CD4-positive, alpha-beta memory T cell (primary cell): ENCODE results near the gene ABCB1. TPM values are rescaled to one million over a fixed set of nuclear protein-coding genes. Genes with fewer than 3 reads are reported as not detected.

ENCODE experiments used
- CTCF ChIA-PET: fragments of 350-600 bp; sonication (Branson Sonifier 250); formaldehyde crosslinking; loops from one replicate; lab custom pipeline; 2021; ENCODE audit warnings: inconsistent platforms; ENCODE audit not compliant: partially characterized antibody; lab: Charles Lee
- POLR2A ChIA-PET: fragments of 350-600 bp; sonication (Branson Sonifier 250); formaldehyde crosslinking; loops from one replicate; lab custom pipeline; 2021; ENCODE audit not compliant: partially characterized antibody; lab: Charles Lee
- DNase-seq, 5 donors: peaks; one replicate each; pipeline versions ENCODE4 v3.0.0 to v3.0.0-alpha.2; 2020 to 2022; ENCODE audit warnings: mixed read lengths in 1 of 5
- H3K27ac ChIP-seq: one replicate; pipeline ENCODE4 v1.7.0; 2013; ENCODE audit warnings: low read depth, low read length
- H3K27me3 ChIP-seq: 2 replicates; pipeline ENCODE4 v1.7.0; 2013; ENCODE audit warnings: mild to moderate bottlenecking, low read length, moderate library complexity; ENCODE audit not compliant: insufficient read depth
- H3K36me3 ChIP-seq: 2 replicates; pipeline ENCODE4 v1.7.0; 2013; ENCODE audit warnings: mild to moderate bottlenecking, low read length, moderate library complexity; ENCODE audit not compliant: insufficient read depth
- H3K4me1 ChIP-seq: 2 replicates; pipeline ENCODE4 v1.7.0; 2013; ENCODE audit warnings: mild to moderate bottlenecking, low read length, moderate library complexity; ENCODE audit not compliant: insufficient read depth
- H3K4me3 ChIP-seq, 2 donors: one replicate each; pipeline ENCODE4 v1.7.0; 2013; ENCODE audit warnings: low read length in 2 of 2, mild to moderate bottlenecking in 1 of 2
- H3K9me3 ChIP-seq, 2 donors: one replicate each; pipeline ENCODE4 v1.7.0; 2013; ENCODE audit warnings: low read length in 2 of 2, control low read depth in 1 of 2; ENCODE audit not compliant: control insufficient read depth in 1 of 2
- H3K27ac Mint-ChIP-seq, 7 donors: one replicate each; pipeline ENCODE4 v1.8.0; 2020 to 2021; ENCODE audit warnings: mixed read lengths in 7 of 7, mild to moderate bottlenecking in 6 of 7, inconsistent platforms in 3 of 7, moderate library complexity in 3 of 7
- H3K27me3 Mint-ChIP-seq, 2 donors: one replicate each; pipeline ENCODE4 v1.8.0; 2020 to 2021; ENCODE audit warnings: mixed read lengths in 2 of 2
- H3K36me3 Mint-ChIP-seq, 2 donors: one replicate each; pipeline ENCODE4 v1.8.0; 2020 to 2021; ENCODE audit warnings: mixed read lengths in 2 of 2, inconsistent platforms in 1 of 2, mild to moderate bottlenecking in 1 of 2
- H3K4me1 Mint-ChIP-seq, 4 donors: one replicate each; pipeline ENCODE4 v1.8.0; 2020 to 2021; ENCODE audit warnings: mixed read lengths in 4 of 4, mild to moderate bottlenecking in 1 of 4
- H3K4me3 Mint-ChIP-seq, 8 donors: one replicate each; pipeline ENCODE4 v1.8.0; 2020 to 2021; ENCODE audit warnings: mixed read lengths in 8 of 8, mild to moderate bottlenecking in 7 of 8, moderate library complexity in 6 of 8, inconsistent platforms in 3 of 8
- H3K9me3 Mint-ChIP-seq, 8 donors: one replicate each; pipeline ENCODE4 v1.8.0; 2020 to 2021; ENCODE audit warnings: mixed read lengths in 8 of 8, mild to moderate bottlenecking in 5 of 8, inconsistent platforms in 3 of 8, moderate library complexity in 1 of 8
- intact Hi-C: fragments of 100-400 bp; cut with micrococcal nuclease; formaldehyde crosslinking; loops from one replicate; pipeline ENCODE4 v1.15.1; 2023
- polyA plus RNA-seq, 2 donors: library from polyadenylated mRNA; unstranded; fragments of 300-500 nt; fragmentation: Illumina TruSeq; gene quantifications; one replicate each; pipeline ENCODE4 v1.2.3, GENCODE V29; 2021
- total RNA-seq, 2 experiments: library from RNA; stranded (reverse); gene quantifications; one replicate each; pipeline ENCODE4 v1.2.3, GENCODE V29; 2021

ABCB1 gene
- total and polyA plus RNA-seq, 4 experiments from 2014 or later: 15.4 to 27.1 (median 23.4) TPM

- ChIA-PET POLR2A (no interaction called here), CTCF (no interaction called here)
- Histone ChIP-seq H3K27me3 (no peaks in the 10 kb centered on the region), H3K36me3 (no peaks in the 10 kb centered on the region), H3K27ac (no peak overlapping the region), H3K9me3 (no peaks in the 10 kb centered on the region), H3K4me1 (no peaks in the 10 kb centered on the region), H3K4me3 (no peak overlapping the region)
- DNase-seq: no peak
- no peak overlapping the region for H3K27ac Mint-ChIP-seq
- no peaks in the 10 kb centered on the region for H3K27me3 Mint-ChIP-seq
- no peaks in the 10 kb centered on the region for H3K4me1 Mint-ChIP-seq
- H3K9me3 Mint-ChIP-seq: peaks cover 0 to 1% (median 0%) of the 10 kb centered on the region in 8 donors
- intact Hi-C loops: no loop called here
- H3K36me3 Mint-ChIP-seq: peaks cover 6 to 10% of the 10 kb centered on the region in 2 donors
- H3K4me3 Mint-ChIP-seq: no peak overlapping the region
Observed at GRCh38 chr7:87528730-87529129, 72.0 kb downstream of the ABCB1 start.

- CTCF ChIA-PET: no interaction called here
- no peak overlapping the region for H3K27ac Mint-ChIP-seq
- intact Hi-C loops: no loop called here
Observed at GRCh38 chr7:87518735-87519134, 81.9 kb downstream of the ABCB1 start.

GRCh38 chr7:87517891-87518290, 82.8 kb downstream of the ABCB1 start:
- Histone ChIP-seq H3K27me3 (no peaks in the 10 kb centered on the region), H3K9me3 (no peaks in the 10 kb centered on the region), H3K4me3 (no peak overlapping the region), H3K27ac (no peak overlapping the region), H3K36me3 (no peaks in the 10 kb centered on the region), H3K4me1 (no peaks in the 10 kb centered on the region)
- ChIA-PET POLR2A (no interaction called here), CTCF (no interaction called here)
- H3K36me3 Mint-ChIP-seq: peaks cover 12% of the 10 kb centered on the region in 2 donors
- no peaks in the 10 kb centered on the region for H3K9me3 Mint-ChIP-seq
- H3K4me3 Mint-ChIP-seq: no peak overlapping the region
- no peaks in the 10 kb centered on the region for H3K4me1 Mint-ChIP-seq
- H3K27me3 Mint-ChIP-seq: peaks cover 4 to 8% of the 10 kb centered on the region in 2 donors
- no peak overlapping the region for H3K27ac Mint-ChIP-seq
- no peak for DNase-seq
- intact Hi-C loops: no loop called here

More at GRCh38 chr7:87518735-87519134, 81.9 kb downstream of the ABCB1 start:
- no peak for DNase-seq
- Mint-ChIP-seq H3K27me3 (peaks cover 4 to 8% of the 10 kb centered on the region in 2 donors), H3K4me3 (no peak overlapping the region), H3K36me3 (peaks cover 9 to 12% of the 10 kb centered on the region in 2 donors), H3K4me1 (no peaks in the 10 kb centered on the region), H3K9me3 (no peaks in the 10 kb centered on the region)
- POLR2A ChIA-PET: no interaction called here
- H3K4me1 ChIP-seq: no peaks in the 10 kb centered on the region
- no peaks in the 10 kb centered on the region for H3K9me3 ChIP-seq
- H3K36me3 ChIP-seq: no peaks in the 10 kb centered on the region
- H3K4me3 ChIP-seq: no peak overlapping the region
- H3K27ac ChIP-seq: no peak overlapping the region
- H3K27me3 ChIP-seq: no peaks in the 10 kb centered on the region

- no peaks in the 10 kb centered on the region for H3K4me1 Mint-ChIP-seq
- no peaks in the 10 kb centered on the region for H3K9me3 ChIP-seq
- no peak for DNase-seq
- H3K36me3 ChIP-seq: no peaks in the 10 kb centered on the region
- peaks cover 4 to 8% of the 10 kb centered on the region in 2 donors for H3K27me3 Mint-ChIP-seq
- H3K27me3 ChIP-seq: no peaks in the 10 kb centered on the region
- H3K27ac Mint-ChIP-seq: no peak overlapping the region
- H3K4me3 ChIP-seq: no peak overlapping the region
- no peak overlapping the region for H3K4me3 Mint-ChIP-seq
- intact Hi-C loops: no loop called here
- POLR2A ChIA-PET: no interaction called here
- no peaks in the 10 kb centered on the region for H3K4me1 ChIP-seq
- CTCF ChIA-PET: interaction anchor here (1.5 kb wide), 1 partner anchor 18 kb away, joined by 3 read pairs; no protein-coding TSS in a partner anchor
- H3K9me3 Mint-ChIP-seq: no peaks in the 10 kb centered on the region
- H3K36me3 Mint-ChIP-seq: peaks cover 12% of the 10 kb centered on the region in 2 donors
- H3K27ac ChIP-seq: no peak overlapping the region
Observed at GRCh38 chr7:87517136-87517815, 83.4 kb downstream of the ABCB1 start.

GRCh38 chr7:87513735-87514335, 86.8 kb downstream of the ABCB1 start:
- Mint-ChIP-seq H3K9me3 (no peaks in the 10 kb centered on the region), H3K27me3 (peaks cover 4 to 5% of the 10 kb centered on the region in 2 donors), H3K4me1 (peaks cover 0 to 2% (median 0%) of the 10 kb centered on the region in 4 donors), H3K36me3 (peaks cover 7 to 21% of the 10 kb centered on the region in 2 donors), H3K4me3 (no peak overlapping the region), H3K27ac (no peak overlapping the region)
- Histone ChIP-seq H3K4me1 (no peaks in the 10 kb centered on the region), H3K9me3 (no peaks in the 10 kb centered on the region), H3K36me3 (no peaks in the 10 kb centered on the region), H3K27me3 (no peaks in the 10 kb centered on the region), H3K4me3 (no peak overlapping the region), H3K27ac (no peak overlapping the region)
- intact Hi-C loops: no loop called here
- POLR2A ChIA-PET: no interaction called here
- CTCF ChIA-PET: no interaction called here
- no peak for DNase-seq

- DNase-seq: no peak
- H3K27me3 ChIP-seq: no peaks in the 10 kb centered on the region
- no peak overlapping the region for H3K4me3 ChIP-seq
- H3K4me1 ChIP-seq: no peaks in the 10 kb centered on the region
- H3K27ac ChIP-seq: no peak overlapping the region
- CTCF ChIA-PET: no interaction called here
- Mint-ChIP-seq H3K27me3 (peaks cover 4 to 5% of the 10 kb centered on the region in 2 donors), H3K9me3 (no peaks in the 10 kb centered on the region), H3K4me1 (peaks cover 0 to 2% (median 0%) of the 10 kb centered on the region in 4 donors), H3K27ac (no peak overlapping the region), H3K36me3 (peaks cover 11 to 20% of the 10 kb centered on the region in 2 donors), H3K4me3 (no peak overlapping the region)
- H3K9me3 ChIP-seq: no peaks in the 10 kb centered on the region
- intact Hi-C loops: no loop called here
- POLR2A ChIA-PET: no interaction called here
- no peaks in the 10 kb centered on the region for H3K36me3 ChIP-seq
Observed at GRCh38 chr7:87512906-87513305, 87.8 kb downstream of the ABCB1 start.

- POLR2A ChIA-PET: no interaction called here
- Mint-ChIP-seq H3K27ac (peak overlapping the region in 1 of 7 donors; percentile 8), H3K9me3 (no peaks in the 10 kb centered on the region), H3K27me3 (peaks cover 4 to 5% of the 10 kb centered on the region in 2 donors), H3K36me3 (peaks cover 11 to 22% of the 10 kb centered on the region in 2 donors), H3K4me1 (peaks cover 0 to 2% (median 0%) of the 10 kb centered on the region in 4 donors), H3K4me3 (no peak overlapping the region)
- no peaks in the 10 kb centered on the region for H3K4me1 ChIP-seq
- CTCF ChIA-PET: no interaction called here
- no peak overlapping the region for H3K4me3 ChIP-seq
- no peaks in the 10 kb centered on the region for H3K27me3 ChIP-seq
- no peaks in the 10 kb centered on the region for H3K36me3 ChIP-seq
- no peaks in the 10 kb centered on the region for H3K9me3 ChIP-seq
- no peak for DNase-seq
- intact Hi-C loops: no loop called here
- H3K27ac ChIP-seq: no peak overlapping the region
Observed at GRCh38 chr7:87511510-87511909, 89.2 kb downstream of the ABCB1 start.
